ENCODE data around the gene FRAS1.

FRAS1 gene

DNA sequence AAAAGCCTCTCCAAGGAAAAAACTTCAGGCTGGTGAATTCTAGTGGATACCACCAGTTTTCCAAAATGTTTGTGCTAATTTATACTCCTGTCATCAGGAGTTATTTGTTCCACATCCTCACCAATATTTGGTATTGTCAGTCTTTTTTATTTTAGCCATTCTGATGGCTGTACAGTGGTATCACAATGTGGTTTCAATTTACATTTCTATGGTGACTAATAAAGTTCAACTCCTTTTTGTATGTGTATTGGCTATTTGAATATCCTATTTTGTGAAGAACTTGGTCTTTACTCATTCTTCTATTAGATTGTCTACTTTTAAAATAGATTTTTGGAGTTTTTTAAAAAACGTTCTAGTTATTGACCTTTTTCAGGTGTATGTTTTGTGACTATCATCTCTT is 33.0 kb upstream of the FRAS1 start:
- H3K4me3 ChIP-seq (ENCODE audit: low read depth, low read length) = no peak overlapping the region
- TF ChIP-seq, protein P1, sequence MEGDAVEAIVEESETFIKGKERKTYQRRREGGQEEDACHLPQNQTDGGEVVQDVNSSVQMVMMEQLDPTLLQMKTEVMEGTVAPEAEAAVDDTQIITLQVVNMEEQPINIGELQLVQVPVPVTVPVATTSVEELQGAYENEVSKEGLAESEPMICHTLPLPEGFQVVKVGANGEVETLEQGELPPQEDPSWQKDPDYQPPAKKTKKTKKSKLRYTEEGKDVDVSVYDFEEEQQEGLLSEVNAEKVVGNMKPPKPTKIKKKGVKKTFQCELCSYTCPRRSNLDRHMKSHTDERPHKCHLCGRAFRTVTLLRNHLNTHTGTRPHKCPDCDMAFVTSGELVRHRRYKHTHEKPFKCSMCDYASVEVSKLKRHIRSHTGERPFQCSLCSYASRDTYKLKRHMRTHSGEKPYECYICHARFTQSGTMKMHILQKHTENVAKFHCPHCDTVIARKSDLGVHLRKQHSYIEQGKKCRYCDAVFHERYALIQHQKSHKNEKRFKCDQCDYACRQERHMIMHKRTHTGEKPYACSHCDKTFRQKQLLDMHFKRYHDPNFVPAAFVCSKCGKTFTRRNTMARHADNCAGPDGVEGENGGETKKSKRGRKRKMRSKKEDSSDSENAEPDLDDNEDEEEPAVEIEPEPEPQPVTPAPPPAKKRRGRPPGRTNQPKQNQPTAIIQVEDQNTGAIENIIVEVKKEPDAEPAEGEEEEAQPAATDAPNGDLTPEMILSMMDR (IDR thresholded peaks at IDR 0.05; ENCODE audit: low read depth, low read length) = no peak

DNA sequence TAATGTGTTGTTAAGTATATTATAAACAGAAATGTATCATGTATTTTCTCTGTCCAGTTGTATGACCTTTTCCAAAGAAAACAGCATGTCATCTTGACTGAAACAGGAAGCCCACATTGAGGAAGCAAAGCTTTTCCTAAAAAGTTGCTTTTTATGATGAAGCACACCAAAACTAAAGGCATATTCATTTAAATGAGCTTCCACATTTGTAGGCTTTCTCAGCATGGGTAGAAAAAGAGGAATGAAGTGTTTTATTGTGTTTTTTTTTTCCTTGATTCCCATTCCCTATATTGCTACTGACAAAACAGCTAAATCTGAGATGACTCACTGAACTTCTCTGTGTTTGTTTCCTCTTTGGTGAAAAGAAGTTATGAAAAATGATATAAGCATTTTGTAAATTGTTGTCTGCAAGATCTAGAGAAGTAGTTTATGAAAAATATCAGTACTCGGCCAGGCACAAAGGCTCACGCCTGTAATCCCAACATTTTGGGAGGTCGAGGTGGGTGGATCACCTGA is 32.5 kb upstream of the FRAS1 start:
- H3K4me3 ChIP-seq (ENCODE audit: low read depth, low read length) = no peak overlapping the region
- TF ChIP-seq, protein P1 (IDR thresholded peaks at IDR 0.05; ENCODE audit: low read depth, low read length) = no peak

DNA sequence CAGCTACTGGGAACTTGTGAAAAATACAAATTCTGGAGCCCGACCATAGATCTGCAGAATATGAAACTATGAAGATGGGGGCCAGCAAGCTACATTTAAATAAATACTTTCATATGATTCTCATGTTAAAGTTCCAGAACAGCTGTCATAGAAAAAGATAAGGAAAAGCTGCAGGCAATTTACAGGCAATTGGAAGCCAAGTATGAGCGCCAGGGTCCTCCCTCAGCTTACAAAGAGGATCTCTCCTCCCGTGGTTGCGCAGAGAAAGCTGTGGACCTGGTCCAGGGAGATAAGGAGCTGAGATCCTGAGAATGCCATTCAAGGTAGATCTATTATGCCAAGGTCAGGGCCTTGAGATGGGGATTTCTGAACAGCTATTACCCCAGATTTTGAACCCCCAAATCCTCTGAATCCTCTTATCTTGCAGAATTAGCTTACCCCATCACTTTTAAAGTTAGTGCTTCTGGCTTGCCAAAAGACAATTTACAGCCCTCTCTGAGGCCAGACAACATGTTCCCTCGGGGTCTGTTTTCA is 25.6 kb upstream of the FRAS1 start:
- TF ChIP-seq, protein P1 (IDR thresholded peaks at IDR 0.05; ENCODE audit: low read depth, low read length) = no peak
- no peak overlapping the region for H3K4me3 ChIP-seq (ENCODE audit: low read depth, low read length)

DNA sequence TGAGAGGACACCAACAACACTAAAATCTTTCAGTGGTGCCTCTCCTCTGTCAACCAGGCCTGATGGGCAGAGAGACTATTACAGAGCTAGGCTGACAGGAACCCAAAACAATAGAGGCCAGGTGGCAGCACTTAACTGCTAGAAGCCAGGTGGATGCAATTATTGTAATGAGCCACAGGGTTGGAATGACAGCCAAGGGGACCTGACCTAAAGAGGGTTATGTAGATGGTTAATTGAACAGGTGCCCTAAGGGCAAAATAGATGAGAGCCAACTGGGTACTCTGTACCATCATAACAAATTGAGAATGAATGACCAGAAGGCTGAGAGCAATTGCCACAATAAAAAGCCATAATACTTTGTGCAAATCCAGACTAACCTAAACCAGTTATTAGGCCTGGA is 24.7 kb upstream of the FRAS1 start:
- TF ChIP-seq, protein P1 (IDR thresholded peaks at IDR 0.05; ENCODE audit: low read depth, low read length) = no peak
- H3K4me3 ChIP-seq (ENCODE audit: low read depth, low read length) = no peak overlapping the region

DNA sequence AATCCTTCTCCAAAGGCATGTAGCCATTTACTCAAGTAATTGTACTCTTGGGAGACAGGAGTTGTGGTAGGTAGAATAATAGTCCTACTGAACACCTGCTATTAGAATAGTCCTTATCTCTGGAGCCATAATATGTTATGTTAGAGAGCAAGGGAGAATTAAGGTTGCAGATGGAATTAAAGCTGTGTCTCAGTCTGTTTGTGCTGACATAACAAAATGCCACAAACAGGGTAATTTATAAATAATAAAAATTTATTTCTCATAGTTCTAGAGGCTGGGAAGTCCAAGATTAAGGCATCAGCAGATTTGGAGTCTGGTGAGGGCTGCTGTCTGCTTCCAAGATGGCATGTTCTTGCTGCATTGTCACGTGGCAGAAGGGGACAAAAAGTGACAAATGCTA is 24.2 kb upstream of the FRAS1 start:
- TF ChIP-seq, protein P1 (IDR thresholded peaks at IDR 0.05; ENCODE audit: low read depth, low read length) = no peak
- H3K4me3 ChIP-seq (ENCODE audit: low read depth, low read length) = no peak overlapping the region

DNA sequence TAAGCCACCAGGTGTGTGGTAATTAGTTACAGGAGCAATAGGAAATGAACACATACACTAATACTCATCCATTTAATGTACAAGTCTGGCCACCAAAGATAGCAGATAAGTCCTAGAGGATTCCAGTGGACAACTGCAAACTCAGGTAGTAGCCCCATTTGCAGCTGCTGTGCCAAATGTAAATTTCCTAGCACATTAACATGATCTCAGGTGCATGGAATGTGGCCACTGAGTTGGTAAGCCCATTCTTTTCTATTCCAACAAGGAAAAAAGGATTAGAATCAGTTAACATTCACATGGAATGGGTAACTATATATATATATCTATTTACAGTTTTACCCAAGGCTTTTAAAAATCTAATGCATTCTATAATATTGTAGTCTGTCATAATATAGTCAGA is 23.3 kb upstream of the FRAS1 start:
- TF ChIP-seq, protein P1 (IDR thresholded peaks at IDR 0.05; ENCODE audit: low read depth, low read length) = no peak

DNA sequence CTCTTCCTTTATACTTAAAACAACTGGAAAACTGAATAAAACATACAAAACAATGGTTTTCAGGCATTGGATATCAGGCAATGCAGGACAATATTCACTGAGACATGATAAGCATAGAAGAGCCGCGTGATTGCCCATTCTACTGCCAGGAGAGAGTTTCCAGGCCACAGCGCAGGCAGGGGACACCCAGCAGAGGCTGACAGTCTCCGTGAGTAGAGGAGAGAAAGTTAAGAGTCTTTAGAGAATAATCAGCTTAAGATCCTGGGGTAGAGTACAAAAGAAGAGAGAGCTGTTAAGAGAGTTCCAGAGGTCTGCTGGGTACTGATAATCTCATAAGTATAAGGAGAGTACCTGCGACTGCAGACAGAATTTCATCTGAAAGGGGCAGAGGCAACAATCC is 18.4 kb upstream of the FRAS1 start:
- TF ChIP-seq, protein P1 (IDR thresholded peaks at IDR 0.05; ENCODE audit: low read depth, low read length) = no peak
- H3K4me3 ChIP-seq (ENCODE audit: low read depth, low read length) = no peak overlapping the region

More for the DNA sequence above, 23.3 kb upstream of the FRAS1 start:
- no peak overlapping the region for H3K4me3 ChIP-seq (ENCODE audit: low read depth, low read length)
